Measurements from ENCODE around the gene SFT2D1.
"Not testable (repeated sequence)": the region's sequence is repeated elsewhere in the genome, so short reads cannot be mapped to it uniquely, and the experiment has no call there.

SFT2D1 gene

DNA sequence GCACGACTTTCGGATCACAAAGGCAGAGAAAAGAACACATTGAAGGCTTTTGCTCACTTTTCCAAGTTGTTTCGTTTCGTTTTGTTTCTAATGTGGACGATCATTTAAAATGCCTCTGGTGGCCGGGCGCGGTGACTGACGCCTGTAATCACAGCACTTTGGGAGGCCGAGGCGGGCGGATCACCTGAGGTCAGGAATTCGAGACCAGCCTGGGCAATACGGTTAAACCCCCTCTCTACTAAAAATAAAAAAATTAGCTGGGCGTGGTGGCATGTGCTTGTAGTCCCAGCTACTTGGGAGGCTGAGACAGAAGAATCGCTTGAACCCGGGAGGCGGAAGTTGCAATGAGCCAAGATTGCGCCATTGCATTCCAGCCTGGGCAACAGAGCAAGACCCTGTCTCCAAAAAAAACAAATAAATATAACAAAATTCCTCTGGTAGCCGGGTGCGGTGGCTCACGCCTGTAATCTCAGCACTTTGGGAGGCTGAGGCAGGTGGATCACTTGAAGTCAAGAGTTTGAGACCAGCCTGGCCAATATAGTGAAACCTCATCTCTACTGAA, 41.5 kb upstream of the SFT2D1 start:
- CTCF ChIA-PET = interaction anchor here (1.2 kb wide), 1 partner anchor 17 kb away, joined by 4 read pairs; no protein-coding TSS in a partner anchor
- DNase-seq (ENCODE audit: low read depth, low spot score); POLR2A ChIA-PET: not testable (repeated sequence)
- TF ChIP-seq, protein P1, sequence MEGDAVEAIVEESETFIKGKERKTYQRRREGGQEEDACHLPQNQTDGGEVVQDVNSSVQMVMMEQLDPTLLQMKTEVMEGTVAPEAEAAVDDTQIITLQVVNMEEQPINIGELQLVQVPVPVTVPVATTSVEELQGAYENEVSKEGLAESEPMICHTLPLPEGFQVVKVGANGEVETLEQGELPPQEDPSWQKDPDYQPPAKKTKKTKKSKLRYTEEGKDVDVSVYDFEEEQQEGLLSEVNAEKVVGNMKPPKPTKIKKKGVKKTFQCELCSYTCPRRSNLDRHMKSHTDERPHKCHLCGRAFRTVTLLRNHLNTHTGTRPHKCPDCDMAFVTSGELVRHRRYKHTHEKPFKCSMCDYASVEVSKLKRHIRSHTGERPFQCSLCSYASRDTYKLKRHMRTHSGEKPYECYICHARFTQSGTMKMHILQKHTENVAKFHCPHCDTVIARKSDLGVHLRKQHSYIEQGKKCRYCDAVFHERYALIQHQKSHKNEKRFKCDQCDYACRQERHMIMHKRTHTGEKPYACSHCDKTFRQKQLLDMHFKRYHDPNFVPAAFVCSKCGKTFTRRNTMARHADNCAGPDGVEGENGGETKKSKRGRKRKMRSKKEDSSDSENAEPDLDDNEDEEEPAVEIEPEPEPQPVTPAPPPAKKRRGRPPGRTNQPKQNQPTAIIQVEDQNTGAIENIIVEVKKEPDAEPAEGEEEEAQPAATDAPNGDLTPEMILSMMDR (IDR thresholded peaks at IDR 0.05; ENCODE audit: insufficient read depth, low read length, missing control alignments) = peak; percentile 7
- H3K4me3 ChIP-seq (ENCODE audit: low read depth, low read length) = peak overlapping the region; percentile 83

DNA sequence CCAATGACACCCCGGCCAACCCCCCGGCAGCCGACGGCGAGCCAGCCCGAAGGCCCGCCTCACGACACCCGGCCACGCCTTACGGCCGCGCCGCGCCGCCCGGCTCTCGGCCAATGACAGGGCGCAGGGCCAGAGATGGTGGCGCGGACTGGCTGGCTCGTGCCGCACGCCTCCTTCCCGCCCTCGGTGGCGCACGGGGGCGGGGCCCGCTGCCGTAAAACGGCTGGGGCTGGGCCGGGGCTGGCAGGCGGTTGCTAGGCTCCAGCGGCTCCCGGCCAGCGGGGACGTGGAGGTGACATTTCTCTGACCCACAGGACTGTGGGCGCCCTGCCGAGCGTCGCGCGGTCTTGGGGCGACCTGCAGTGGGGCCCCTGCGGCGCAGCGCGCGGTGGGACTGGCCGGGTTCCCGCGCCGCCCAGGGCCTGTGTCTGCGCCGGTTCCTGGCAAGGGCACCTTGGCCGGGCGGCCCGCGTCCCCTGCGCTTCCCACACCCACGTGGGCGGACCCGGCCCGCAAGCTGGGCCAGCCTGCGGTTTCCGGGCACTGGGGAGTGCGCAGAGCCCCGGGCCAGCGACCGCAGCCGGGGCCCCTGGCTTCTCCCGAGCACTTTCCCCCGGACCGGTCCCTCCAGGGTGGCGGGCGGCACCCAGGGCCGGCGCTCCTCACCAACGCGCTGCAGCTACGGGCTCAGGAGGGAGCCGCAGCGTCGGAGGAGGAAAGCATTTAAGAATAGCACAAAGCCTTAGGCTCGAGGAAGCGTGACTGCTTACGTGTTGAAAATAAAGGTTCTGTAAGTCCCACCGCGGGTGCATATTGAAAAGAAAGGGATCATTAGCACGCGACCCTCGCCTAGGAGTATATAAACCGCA, 40.8 kb upstream of the SFT2D1 start, which contains the start of gene MPC1:
MPC1 (minus strand) TSS at position 8 of the 869 bp plus-strand sequence. CDS start 64 bp downstream, outside the sequence.
- TF ChIP-seq, protein P1 (IDR thresholded peaks at IDR 0.05; ENCODE audit: insufficient read depth, low read length, missing control alignments) = no peak
- ChIA-PET POLR2A (no interaction called here), CTCF (interaction anchor here (1.2 kb wide), 1 partner anchor 18 kb away, joined by 4 read pairs; no protein-coding TSS in a partner anchor)
- peak; percentile 47 for DNase-seq (ENCODE audit: low read depth, low spot score)
- H3K4me3 ChIP-seq (ENCODE audit: low read depth, low read length) = peak within 1 kb of the TSS; percentile 83

DNA sequence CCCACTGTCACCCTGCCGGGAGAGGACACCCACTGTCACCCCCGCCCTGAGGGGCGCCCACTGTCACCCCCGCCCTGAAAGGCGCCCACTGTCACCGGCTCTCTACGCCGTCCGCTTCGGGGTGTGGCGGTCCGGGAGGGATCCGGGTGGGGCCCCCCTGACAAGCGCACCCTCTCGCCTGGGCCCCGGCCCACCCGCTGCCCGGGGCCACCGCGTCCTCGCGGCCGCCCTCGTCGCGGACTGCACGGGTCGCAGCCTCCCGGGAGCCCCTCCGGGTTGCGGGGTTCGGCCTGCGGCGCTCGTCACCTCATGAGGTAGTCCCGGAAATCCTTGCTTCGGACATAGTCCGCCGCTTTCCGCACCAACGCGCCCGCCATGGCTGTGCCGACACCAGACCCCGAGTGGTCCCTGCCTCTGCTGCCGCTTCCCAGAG, 40.2 kb upstream of the SFT2D1 start:
- ChIA-PET POLR2A (no interaction called here), CTCF (no interaction called here)
- peak overlapping the region; percentile 83 for H3K4me3 ChIP-seq (ENCODE audit: low read depth, low read length)
- TF ChIP-seq, protein P1 (IDR thresholded peaks at IDR 0.05; ENCODE audit: insufficient read depth, low read length, missing control alignments) = no peak
- DNase-seq (ENCODE audit: low read depth, low spot score) = no peak

DNA sequence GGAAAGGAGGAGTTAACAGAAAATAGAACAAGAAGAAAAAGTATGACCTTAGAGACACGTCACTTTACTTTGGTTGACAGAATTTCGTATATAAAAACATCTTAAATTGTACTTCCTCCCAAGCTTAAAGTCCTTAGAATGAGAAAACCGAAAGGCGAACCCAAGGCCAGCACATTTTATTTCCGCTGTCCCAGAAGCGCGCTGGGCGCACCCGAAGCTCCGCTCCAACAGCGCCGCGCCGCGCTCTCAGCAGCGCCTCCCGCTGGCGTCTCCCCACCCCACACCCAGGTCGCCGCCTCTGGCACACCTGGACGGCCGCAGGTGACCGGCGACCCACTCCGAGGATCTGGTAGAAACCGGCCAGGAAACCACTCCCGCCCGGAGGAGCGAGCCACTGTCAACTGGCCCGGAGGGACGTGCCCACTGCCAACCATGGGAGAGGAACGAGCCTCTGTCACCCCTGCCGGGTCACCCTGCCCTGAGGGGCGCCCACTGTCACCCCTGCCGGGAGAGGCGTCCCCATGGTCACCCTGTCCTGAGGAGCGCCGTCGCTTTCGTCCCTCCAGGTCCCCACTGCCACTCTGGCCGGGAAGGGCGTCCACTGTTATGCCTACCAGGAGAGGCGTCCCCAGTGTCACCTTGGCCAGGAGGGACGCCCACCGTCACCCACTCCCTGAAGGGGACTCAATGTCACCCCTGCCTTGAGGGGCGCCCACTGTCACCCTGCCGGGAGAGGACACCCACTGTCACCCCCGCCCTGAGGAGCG, 39.6 kb upstream of the SFT2D1 start:
- TF ChIP-seq, protein P1 (IDR thresholded peaks at IDR 0.05; ENCODE audit: insufficient read depth, low read length, missing control alignments) = peak; percentile 83
- ChIA-PET POLR2A (no interaction called here), CTCF (interaction anchor here (0.6 to 4.3 kb wide), 22 partner anchors 8 to 110 kb away, joined by 3 to 30 read pairs (median 5); no protein-coding TSS in a partner anchor)
- H3K4me3 ChIP-seq (ENCODE audit: low read depth, low read length) = peak overlapping the region; percentile 83
- DNase-seq (ENCODE audit: low read depth, low spot score) = no peak

DNA sequence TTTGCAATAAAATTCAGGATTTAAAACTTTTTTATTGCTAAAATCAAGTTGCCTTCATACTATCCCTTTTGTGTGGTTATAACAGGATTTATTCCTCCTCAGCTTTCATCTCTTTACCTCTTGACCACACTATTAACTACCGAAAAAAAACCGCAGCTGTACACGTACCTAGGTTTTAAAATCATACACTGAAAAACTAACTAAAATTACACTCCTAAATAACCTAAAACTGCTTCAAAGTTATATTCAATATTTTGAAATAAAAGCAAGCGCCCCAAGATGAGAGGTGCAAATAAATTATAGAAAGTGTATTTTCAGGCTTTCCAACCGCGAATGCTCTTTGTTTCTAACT, 39.0 kb upstream of the SFT2D1 start:
- CTCF ChIA-PET = interaction anchor here (0.6 to 4.3 kb wide), 22 partner anchors 8 to 110 kb away, joined by 3 to 30 read pairs (median 5); no protein-coding TSS in a partner anchor
- POLR2A ChIA-PET = no interaction called here
- TF ChIP-seq, protein P1 (IDR thresholded peaks at IDR 0.05; ENCODE audit: insufficient read depth, low read length, missing control alignments) = no peak
- DNase-seq (ENCODE audit: low read depth, low spot score) = no peak
- H3K4me3 ChIP-seq (ENCODE audit: low read depth, low read length) = peak overlapping the region; percentile 83
